Stromal cell of bone marrow (primary cell): ENCODE results near the gene CLDN34.

ENCODE experiments used
- DNase-seq: peaks from one replicate; pipeline ENCODE4 v3.0.0-alpha.2; 2012; ENCODE audit warnings: low read depth

The CLDN34 gene

GRCh38 chrX:9966775-9967408 is at the start of gene CLDN34:
CLDN34 (plus strand) TSS chrX:9967358; CDS start chrX:9967358, 0 bp downstream.
- DNase-seq: no peak

- DNase-seq: no peak
Observed at GRCh38 chrX:9917861-9918260, 49.3 kb upstream of the CLDN34 start.

GRCh38 chrX:9919632-9920172 is 47.5 kb upstream of the CLDN34 start:
- no peak for DNase-seq

GRCh38 chrX:9921407-9921806 is 45.8 kb upstream of the CLDN34 start:
- DNase-seq: no peak

GRCh38 chrX:9923357-9923756 is 43.8 kb upstream of the CLDN34 start:
- DNase-seq: no peak

GRCh38 chrX:9926002-9926401 is 41.2 kb upstream of the CLDN34 start:
- no peak for DNase-seq

GRCh38 chrX:9927698-9928482 is 39.3 kb upstream of the CLDN34 start:
- no peak for DNase-seq

- DNase-seq: no peak
Observed at GRCh38 chrX:9935436-9935835, 31.7 kb upstream of the CLDN34 start.

GRCh38 chrX:9937761-9938160 is 29.4 kb upstream of the CLDN34 start:
- no peak for DNase-seq

- DNase-seq: no peak
Observed at GRCh38 chrX:9938516-9938915, 28.6 kb upstream of the CLDN34 start.

- no peak for DNase-seq
Observed at GRCh38 chrX:9940421-9940820, 26.7 kb upstream of the CLDN34 start.

- DNase-seq: no peak
Observed at GRCh38 chrX:9942086-9942485, 25.1 kb upstream of the CLDN34 start.

- DNase-seq: no peak
Observed at GRCh38 chrX:9943420-9943819, 23.7 kb upstream of the CLDN34 start.

- DNase-seq: no peak
Observed at GRCh38 chrX:9947131-9947794, 19.9 kb upstream of the CLDN34 start.

GRCh38 chrX:9948406-9948805 is 18.8 kb upstream of the CLDN34 start:
- peak; percentile 21 for DNase-seq

GRCh38 chrX:9952300-9952699 is 14.9 kb upstream of the CLDN34 start:
- no peak for DNase-seq

- no peak for DNase-seq
Observed at GRCh38 chrX:9953396-9953795, 13.8 kb upstream of the CLDN34 start.

- DNase-seq: no peak
Observed at GRCh38 chrX:9955506-9955905, 11.7 kb upstream of the CLDN34 start.

GRCh38 chrX:9957743-9958142 is 9.4 kb upstream of the CLDN34 start:
- no peak for DNase-seq

- no peak for DNase-seq
Observed at GRCh38 chrX:9958183-9958582, 9.0 kb upstream of the CLDN34 start.

GRCh38 chrX:9961750-9962149 is 5.4 kb upstream of the CLDN34 start:
- DNase-seq: no peak

- no peak for DNase-seq
Observed at GRCh38 chrX:9977635-9978034, 10.5 kb downstream of the CLDN34 start.

- no peak for DNase-seq
Observed at GRCh38 chrX:9980401-9980800, 13.2 kb downstream of the CLDN34 start.
